ENCODE measurements around the gene ZNF48. TPM values are rescaled to one million over a fixed set of nuclear protein-coding genes. Genes with fewer than 3 reads are reported as not detected.
A peak's percentile ranks its signal among the peaks of the same experiment; 100 is the strongest.

Gene ZNF48
- total RNA-seq, 1 donor from 2014 or later: 40.4 TPM

DNA sequence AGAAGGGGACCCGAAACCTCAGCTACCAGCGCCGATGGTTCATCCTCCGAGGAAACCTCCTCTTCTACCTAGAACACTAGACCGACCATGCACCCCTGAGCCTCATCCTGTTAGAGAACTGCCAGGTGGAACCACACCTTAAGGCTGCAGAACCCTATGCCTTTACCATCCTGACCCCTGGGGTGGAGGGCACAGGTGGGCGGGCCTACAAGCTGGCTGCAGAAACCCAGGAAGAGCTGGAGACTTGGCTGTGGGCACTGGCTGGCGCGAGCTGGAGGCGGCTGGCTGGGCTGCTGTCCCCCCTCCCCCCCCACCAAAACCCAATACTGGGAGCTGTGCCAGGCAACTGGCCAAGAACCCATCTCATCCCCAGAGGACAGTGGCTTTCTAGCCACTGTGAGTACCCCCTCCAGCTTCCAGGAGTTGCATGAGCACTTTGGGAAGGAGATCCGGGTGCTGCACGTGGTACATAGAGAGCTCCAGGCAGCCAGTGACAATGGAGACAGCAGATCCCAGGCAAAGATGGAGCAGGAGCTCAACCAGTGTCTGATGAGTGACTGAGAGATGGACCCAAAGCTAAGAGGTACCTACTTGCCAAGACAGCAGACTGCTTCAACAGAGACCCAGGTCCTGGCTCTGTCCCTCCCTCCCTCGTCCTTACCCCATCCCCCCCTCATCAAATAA, 38.7 kb upstream of the ZNF48 start:
- no peak for DNase-seq (ENCODE audit: low spot score)
- H3K4me1 Mint-ChIP-seq (ENCODE audit: unreplicated experiment): peaks cover 27% of the 10 kb centered on the region
- no peaks in the 10 kb centered on the region for H3K9me3 Mint-ChIP-seq (ENCODE audit: unreplicated experiment)
- H3K27ac Mint-ChIP-seq (ENCODE audit: unreplicated experiment): peak overlapping the region; percentile 99
- H3K27me3 Mint-ChIP-seq (ENCODE audit: unreplicated experiment): peaks cover 36% of the 10 kb centered on the region
- TF ChIP-seq, protein P1, sequence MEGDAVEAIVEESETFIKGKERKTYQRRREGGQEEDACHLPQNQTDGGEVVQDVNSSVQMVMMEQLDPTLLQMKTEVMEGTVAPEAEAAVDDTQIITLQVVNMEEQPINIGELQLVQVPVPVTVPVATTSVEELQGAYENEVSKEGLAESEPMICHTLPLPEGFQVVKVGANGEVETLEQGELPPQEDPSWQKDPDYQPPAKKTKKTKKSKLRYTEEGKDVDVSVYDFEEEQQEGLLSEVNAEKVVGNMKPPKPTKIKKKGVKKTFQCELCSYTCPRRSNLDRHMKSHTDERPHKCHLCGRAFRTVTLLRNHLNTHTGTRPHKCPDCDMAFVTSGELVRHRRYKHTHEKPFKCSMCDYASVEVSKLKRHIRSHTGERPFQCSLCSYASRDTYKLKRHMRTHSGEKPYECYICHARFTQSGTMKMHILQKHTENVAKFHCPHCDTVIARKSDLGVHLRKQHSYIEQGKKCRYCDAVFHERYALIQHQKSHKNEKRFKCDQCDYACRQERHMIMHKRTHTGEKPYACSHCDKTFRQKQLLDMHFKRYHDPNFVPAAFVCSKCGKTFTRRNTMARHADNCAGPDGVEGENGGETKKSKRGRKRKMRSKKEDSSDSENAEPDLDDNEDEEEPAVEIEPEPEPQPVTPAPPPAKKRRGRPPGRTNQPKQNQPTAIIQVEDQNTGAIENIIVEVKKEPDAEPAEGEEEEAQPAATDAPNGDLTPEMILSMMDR (IDR thresholded peaks at IDR 0.05; ENCODE audit: unreplicated experiment): no peak
- peaks cover 24% of the 10 kb centered on the region for H3K36me3 Mint-ChIP-seq (ENCODE audit: low read depth, unreplicated experiment)
- peak overlapping the region; percentile 99 for H3K4me3 Mint-ChIP-seq (ENCODE audit: unreplicated experiment)

DNA sequence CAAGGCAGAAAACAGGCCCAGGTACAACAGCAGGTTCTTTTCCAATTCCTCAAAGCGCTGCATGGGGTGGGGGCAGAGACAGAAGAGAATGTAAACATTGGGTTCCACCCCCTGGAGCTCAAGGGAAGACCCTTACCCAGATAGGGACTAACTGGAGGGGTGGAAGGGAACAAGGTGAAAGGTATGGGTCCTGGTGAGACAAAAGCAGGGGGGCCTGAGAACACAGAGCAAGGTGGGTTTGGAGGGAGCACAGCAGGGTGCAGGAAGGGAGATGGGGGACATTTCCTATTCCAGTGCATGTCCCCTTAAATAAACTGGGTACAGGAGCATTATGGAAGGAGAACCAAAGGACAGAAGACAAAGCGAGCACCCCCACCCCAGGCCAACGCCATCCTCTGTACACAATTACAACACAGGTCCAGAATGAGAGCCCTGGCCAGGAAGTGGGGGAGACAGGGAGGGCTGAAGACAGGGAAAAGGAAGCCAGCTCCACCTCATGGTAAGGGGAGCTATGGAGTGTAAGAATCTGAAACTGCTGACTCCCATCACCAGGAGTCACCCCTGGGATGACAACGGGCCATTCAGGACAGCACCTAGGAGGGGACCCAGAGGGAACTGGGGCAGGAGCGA, 38.0 kb upstream of the ZNF48 start:
- Mint-ChIP-seq H3K27me3 (ENCODE audit: unreplicated experiment) (peaks cover 34% of the 10 kb centered on the region), H3K4me3 (ENCODE audit: unreplicated experiment) (peak overlapping the region; percentile 63), H3K27ac (ENCODE audit: unreplicated experiment) (peak overlapping the region; percentile 59), H3K4me1 (ENCODE audit: unreplicated experiment) (peaks cover 27% of the 10 kb centered on the region), H3K9me3 (ENCODE audit: unreplicated experiment) (no peaks in the 10 kb centered on the region), H3K36me3 (ENCODE audit: low read depth, unreplicated experiment) (peaks cover 23% of the 10 kb centered on the region)
- TF ChIP-seq, protein P1 (IDR thresholded peaks at IDR 0.05; ENCODE audit: unreplicated experiment): no peak
- no peak for DNase-seq (ENCODE audit: low spot score)

- Mint-ChIP-seq H3K27me3 (ENCODE audit: unreplicated experiment) (peaks cover 28% of the 10 kb centered on the region), H3K27ac (ENCODE audit: unreplicated experiment) (peak overlapping the region; percentile 59), H3K36me3 (ENCODE audit: low read depth, unreplicated experiment) (peaks cover 27% of the 10 kb centered on the region), H3K9me3 (ENCODE audit: unreplicated experiment) (no peaks in the 10 kb centered on the region), H3K4me3 (ENCODE audit: unreplicated experiment) (peak overlapping the region; percentile 69), H3K4me1 (ENCODE audit: unreplicated experiment) (peaks cover 27% of the 10 kb centered on the region)
- DNase-seq (ENCODE audit: low spot score): no peak
- TF ChIP-seq, protein P1 (IDR thresholded peaks at IDR 0.05; ENCODE audit: unreplicated experiment): no peak
These were observed 37.3 kb upstream of the ZNF48 start for GRCh38 chr16:30357715-30358576.

DNA sequence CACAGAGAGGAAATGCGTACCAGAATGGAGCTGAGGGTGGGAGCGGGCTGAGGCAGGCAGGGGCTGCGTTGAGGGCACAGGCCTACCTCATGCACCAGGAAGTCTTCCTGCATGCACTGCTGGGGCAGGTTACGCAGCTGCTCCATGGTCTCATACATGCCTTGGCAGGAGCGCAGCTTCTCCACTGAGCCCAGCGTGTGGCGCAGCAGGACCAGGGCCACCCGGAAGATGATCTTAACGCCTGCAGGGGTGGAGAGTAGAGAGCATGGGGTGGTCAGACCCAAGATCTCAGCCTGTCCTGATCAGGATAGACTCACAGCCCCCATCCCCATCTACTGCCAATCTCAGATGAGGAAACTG, 36.7 kb upstream of the ZNF48 start:
- H3K36me3 Mint-ChIP-seq (ENCODE audit: low read depth, unreplicated experiment): peaks cover 34% of the 10 kb centered on the region
- H3K27me3 Mint-ChIP-seq (ENCODE audit: unreplicated experiment): peaks cover 25% of the 10 kb centered on the region

More for the DNA sequence above, 36.7 kb upstream of the ZNF48 start:
- Mint-ChIP-seq H3K9me3 (ENCODE audit: unreplicated experiment) (no peaks in the 10 kb centered on the region), H3K4me3 (ENCODE audit: unreplicated experiment) (no peak overlapping the region), H3K27ac (ENCODE audit: unreplicated experiment) (no peak overlapping the region), H3K4me1 (ENCODE audit: unreplicated experiment) (peaks cover 27% of the 10 kb centered on the region)
- TF ChIP-seq, protein P1 (IDR thresholded peaks at IDR 0.05; ENCODE audit: unreplicated experiment): no peak
- DNase-seq (ENCODE audit: low spot score): no peak
